ENCODE results near the gene RGS4. TPM values are rescaled to one million over a fixed set of nuclear protein-coding genes. Genes with fewer than 3 reads are reported as not detected.
"Not testable (repeated sequence)": the region's sequence is repeated elsewhere in the genome, so short reads cannot be mapped to it uniquely, and the experiment has no call there.

The RGS4 gene
- total RNA-seq, 1 donor, result not detected

- Histone ChIP-seq H3K27me3 (ENCODE audit: insufficient read depth, low read length) (no peaks in the 10 kb centered on the region), H3K9me3 (ENCODE audit: low read depth, low read length) (no peaks in the 10 kb centered on the region), H3K4me1 (ENCODE audit: insufficient read depth, low read length) (no peaks in the 10 kb centered on the region), H3K4me3 (ENCODE audit: low read length) (no peak overlapping the region)
These were observed 8.0 kb downstream of the RGS4 start for GRCh38 chr1:163076981-163077761.

- Histone ChIP-seq H3K9me3 (ENCODE audit: low read depth, low read length) (no peaks in the 10 kb centered on the region), H3K4me3 (ENCODE audit: low read length) (no peak overlapping the region), H3K27me3 (ENCODE audit: insufficient read depth, low read length) (no peaks in the 10 kb centered on the region), H3K4me1 (ENCODE audit: insufficient read depth, low read length) (no peaks in the 10 kb centered on the region)
These were observed 13.8 kb downstream of the RGS4 start for GRCh38 chr1:163082971-163083370.

GRCh38 chr1:163083690-163084089 lies 14.5 kb downstream of the RGS4 start:
- Histone ChIP-seq H3K4me3 (ENCODE audit: low read length) (no peak overlapping the region), H3K27me3 (ENCODE audit: insufficient read depth, low read length) (no peaks in the 10 kb centered on the region), H3K9me3 (ENCODE audit: low read depth, low read length) (no peaks in the 10 kb centered on the region), H3K4me1 (ENCODE audit: insufficient read depth, low read length) (no peaks in the 10 kb centered on the region)

GRCh38 chr1:163084330-163084729 lies 15.2 kb downstream of the RGS4 start:
- Histone ChIP-seq H3K4me1 (ENCODE audit: insufficient read depth, low read length) (no peaks in the 10 kb centered on the region), H3K27me3 (ENCODE audit: insufficient read depth, low read length) (no peaks in the 10 kb centered on the region), H3K9me3 (ENCODE audit: low read depth, low read length) (no peaks in the 10 kb centered on the region), H3K4me3 (ENCODE audit: low read length) (no peak overlapping the region)

GRCh38 chr1:163085041-163085903 lies 16.1 kb downstream of the RGS4 start:
- Histone ChIP-seq H3K27me3 (ENCODE audit: insufficient read depth, low read length) (no peaks in the 10 kb centered on the region), H3K4me1 (ENCODE audit: insufficient read depth, low read length) (no peaks in the 10 kb centered on the region), H3K9me3 (ENCODE audit: low read depth, low read length) (no peaks in the 10 kb centered on the region), H3K4me3 (ENCODE audit: low read length) (no peak overlapping the region)

GRCh38 chr1:163085904-163086268 lies 16.7 kb downstream of the RGS4 start:
- Histone ChIP-seq H3K9me3 (ENCODE audit: low read depth, low read length) (no peaks in the 10 kb centered on the region), H3K27me3 (ENCODE audit: insufficient read depth, low read length) (no peaks in the 10 kb centered on the region), H3K4me3 (ENCODE audit: low read length) (no peak overlapping the region), H3K4me1 (ENCODE audit: insufficient read depth, low read length) (no peaks in the 10 kb centered on the region)

GRCh38 chr1:163089117-163089516 lies 20.0 kb downstream of the RGS4 start:
- not testable (repeated sequence) for H3K4me1 ChIP-seq (ENCODE audit: insufficient read depth, low read length); H3K9me3 ChIP-seq (ENCODE audit: low read depth, low read length); H3K27me3 ChIP-seq (ENCODE audit: insufficient read depth, low read length); H3K4me3 ChIP-seq (ENCODE audit: low read length)

GRCh38 chr1:163090321-163090945 lies 21.3 kb downstream of the RGS4 start:
- H3K4me1 ChIP-seq (ENCODE audit: insufficient read depth, low read length), result no peaks in the 10 kb centered on the region
- H3K9me3 ChIP-seq (ENCODE audit: low read depth, low read length), result no peaks in the 10 kb centered on the region
- no peaks in the 10 kb centered on the region for H3K27me3 ChIP-seq (ENCODE audit: insufficient read depth, low read length)
- no peak overlapping the region for H3K4me3 ChIP-seq (ENCODE audit: low read length)

GRCh38 chr1:163093169-163093568 lies 24.0 kb downstream of the RGS4 start:
- Histone ChIP-seq H3K4me3 (ENCODE audit: low read length) (no peak overlapping the region), H3K4me1 (ENCODE audit: insufficient read depth, low read length) (no peaks in the 10 kb centered on the region), H3K9me3 (ENCODE audit: low read depth, low read length) (no peaks in the 10 kb centered on the region), H3K27me3 (ENCODE audit: insufficient read depth, low read length) (no peaks in the 10 kb centered on the region)

- no peaks in the 10 kb centered on the region for H3K4me1 ChIP-seq (ENCODE audit: insufficient read depth, low read length)
- no peaks in the 10 kb centered on the region for H3K27me3 ChIP-seq (ENCODE audit: insufficient read depth, low read length)
- H3K4me3 ChIP-seq (ENCODE audit: low read length), result no peak overlapping the region
- no peaks in the 10 kb centered on the region for H3K9me3 ChIP-seq (ENCODE audit: low read depth, low read length)
These were observed 24.4 kb downstream of the RGS4 start for GRCh38 chr1:163093579-163093978.

- no peaks in the 10 kb centered on the region for H3K9me3 ChIP-seq (ENCODE audit: low read depth, low read length)
These were observed 25.0 kb downstream of the RGS4 start for GRCh38 chr1:163094182-163094581.

GRCh38 chr1:163094589-163094988 lies 25.4 kb downstream of the RGS4 start:
- no peaks in the 10 kb centered on the region for H3K9me3 ChIP-seq (ENCODE audit: low read depth, low read length)
- H3K27me3 ChIP-seq (ENCODE audit: insufficient read depth, low read length), result no peaks in the 10 kb centered on the region
- no peak overlapping the region for H3K4me3 ChIP-seq (ENCODE audit: low read length)
- no peaks in the 10 kb centered on the region for H3K4me1 ChIP-seq (ENCODE audit: insufficient read depth, low read length)

More at GRCh38 chr1:163094182-163094581, 25.0 kb downstream of the RGS4 start:
- Histone ChIP-seq H3K4me1 (ENCODE audit: insufficient read depth, low read length) (no peaks in the 10 kb centered on the region), H3K27me3 (ENCODE audit: insufficient read depth, low read length) (no peaks in the 10 kb centered on the region), H3K4me3 (ENCODE audit: low read length) (no peak overlapping the region)

GRCh38 chr1:163095213-163095612 lies 26.1 kb downstream of the RGS4 start:
- H3K27me3 ChIP-seq (ENCODE audit: insufficient read depth, low read length), result no peaks in the 10 kb centered on the region
- H3K4me1 ChIP-seq (ENCODE audit: insufficient read depth, low read length), result no peaks in the 10 kb centered on the region
- no peaks in the 10 kb centered on the region for H3K9me3 ChIP-seq (ENCODE audit: low read depth, low read length)
- no peak overlapping the region for H3K4me3 ChIP-seq (ENCODE audit: low read length)

- H3K9me3 ChIP-seq (ENCODE audit: low read depth, low read length), result no peaks in the 10 kb centered on the region
- no peaks in the 10 kb centered on the region for H3K27me3 ChIP-seq (ENCODE audit: insufficient read depth, low read length)
- H3K4me1 ChIP-seq (ENCODE audit: insufficient read depth, low read length), result no peaks in the 10 kb centered on the region
- no peak overlapping the region for H3K4me3 ChIP-seq (ENCODE audit: low read length)
These were observed 33.4 kb downstream of the RGS4 start for GRCh38 chr1:163102590-163102989.

GRCh38 chr1:163104385-163105099 lies 35.4 kb downstream of the RGS4 start:
- H3K4me3 ChIP-seq (ENCODE audit: low read length), result no peak overlapping the region
- H3K4me1 ChIP-seq (ENCODE audit: insufficient read depth, low read length), result no peaks in the 10 kb centered on the region
- no peaks in the 10 kb centered on the region for H3K9me3 ChIP-seq (ENCODE audit: low read depth, low read length)
- no peaks in the 10 kb centered on the region for H3K27me3 ChIP-seq (ENCODE audit: insufficient read depth, low read length)
